Stimulated activated CD4-positive, alpha-beta T cell treated with anti-CD3 and anti-CD28 coated beads, Interleukin-1b, Interleukin-23, amount 100 ng/mL, for 24 hours (primary cell): ENCODE data around the gene KLC1.
"Not testable (repeated sequence)": the region's sequence is repeated elsewhere in the genome, so short reads cannot be mapped to it uniquely, and the experiment has no call there.

Experiments
- DNase-seq, 4 experiments: peaks; one replicate each; pipeline ENCODE4 v3.0.0-alpha.2; 2020; ENCODE audit warnings: low read depth in 4 of 4, low spot score in 1 of 4

KLC1 gene

DNA sequence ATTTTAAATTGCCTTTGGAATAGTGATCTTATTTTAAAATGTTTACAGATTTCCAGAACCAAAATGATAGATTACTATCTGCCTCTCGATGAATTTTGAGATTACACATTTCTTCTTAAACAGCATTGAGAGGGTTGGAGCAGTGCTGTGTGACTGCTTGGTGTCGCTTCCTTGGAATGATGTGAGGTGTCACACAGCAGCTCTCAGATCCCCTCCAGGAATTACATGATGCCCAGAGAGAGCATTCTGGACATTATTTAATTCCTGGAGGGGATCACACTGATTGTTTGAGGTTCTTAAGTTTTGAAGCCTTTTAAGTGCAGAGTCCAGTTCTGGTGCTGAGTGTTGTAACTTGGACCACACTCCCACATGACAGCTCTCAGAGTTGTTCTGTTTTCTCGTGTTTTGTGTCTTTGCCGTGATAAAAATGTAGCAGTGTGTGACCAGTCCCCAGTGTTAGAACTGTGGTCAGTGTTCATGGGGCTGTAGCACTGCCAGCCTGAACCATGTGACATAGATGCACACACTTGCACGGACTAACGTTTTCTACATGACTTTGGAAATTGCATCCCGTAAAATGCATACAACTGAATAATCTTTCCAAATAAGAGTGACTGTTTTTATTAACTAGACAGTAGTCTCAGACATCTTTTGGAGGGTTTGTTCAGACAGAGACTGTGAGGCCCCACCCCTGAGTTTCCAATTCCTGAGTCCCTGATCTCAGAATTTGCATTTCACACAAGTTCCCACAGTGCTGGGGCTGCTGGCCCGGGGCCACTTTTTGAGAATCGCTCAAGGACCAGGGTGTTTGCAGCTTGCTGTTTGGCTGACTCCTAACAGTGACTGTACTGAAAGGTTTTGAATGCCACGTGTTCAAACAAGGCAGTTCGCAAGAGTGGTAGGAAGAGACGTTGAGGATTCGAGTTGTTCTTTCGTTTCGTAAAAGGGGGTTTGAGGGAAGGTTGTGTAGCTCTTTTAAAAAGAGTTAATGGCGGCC is 60.2 kb downstream of the KLC1 start:
- DNase-seq, result no peak

DNA sequence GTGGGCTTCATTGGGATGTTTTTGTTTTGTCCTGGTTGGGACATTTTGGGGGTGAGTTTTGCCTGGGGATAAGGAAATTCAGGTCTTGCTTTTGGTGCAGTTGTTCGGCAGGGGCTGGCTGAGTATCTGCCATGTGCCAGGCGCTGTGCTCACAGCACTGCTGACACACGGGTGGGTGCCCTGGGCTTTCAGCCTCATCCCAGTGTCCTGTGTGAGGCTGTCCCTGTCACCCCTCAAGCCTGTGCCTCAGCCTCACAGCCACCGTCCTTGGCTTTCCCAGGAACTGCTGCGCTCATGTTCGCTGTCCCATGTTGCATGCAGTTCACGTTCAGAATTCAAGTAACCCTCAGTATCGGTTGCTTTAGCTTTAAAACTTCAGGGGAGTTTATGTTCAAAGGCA is 61.3 kb downstream of the KLC1 start:
- DNase-seq, result no peak

DNA sequence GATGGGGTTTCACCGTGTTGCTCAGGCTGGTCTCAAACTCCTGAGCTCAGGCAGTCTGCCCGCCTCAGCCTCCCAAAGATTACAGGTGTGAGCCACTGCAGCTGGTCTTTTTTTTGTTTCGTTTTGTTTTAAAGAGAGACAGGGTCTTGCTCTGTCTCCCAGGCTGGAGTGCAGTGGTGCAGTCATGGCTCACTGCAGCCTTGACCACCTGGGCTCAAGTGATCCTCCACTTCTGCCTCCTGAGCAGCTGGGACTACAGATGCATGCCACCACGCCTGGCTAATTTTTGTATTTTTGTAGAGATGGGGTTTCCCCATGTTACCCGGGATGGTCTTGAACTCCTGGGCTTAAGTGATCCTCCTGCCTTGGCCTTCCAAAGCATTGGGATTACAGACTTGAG is 62.6 kb downstream of the KLC1 start:
- DNase-seq, result not testable (repeated sequence)

DNA sequence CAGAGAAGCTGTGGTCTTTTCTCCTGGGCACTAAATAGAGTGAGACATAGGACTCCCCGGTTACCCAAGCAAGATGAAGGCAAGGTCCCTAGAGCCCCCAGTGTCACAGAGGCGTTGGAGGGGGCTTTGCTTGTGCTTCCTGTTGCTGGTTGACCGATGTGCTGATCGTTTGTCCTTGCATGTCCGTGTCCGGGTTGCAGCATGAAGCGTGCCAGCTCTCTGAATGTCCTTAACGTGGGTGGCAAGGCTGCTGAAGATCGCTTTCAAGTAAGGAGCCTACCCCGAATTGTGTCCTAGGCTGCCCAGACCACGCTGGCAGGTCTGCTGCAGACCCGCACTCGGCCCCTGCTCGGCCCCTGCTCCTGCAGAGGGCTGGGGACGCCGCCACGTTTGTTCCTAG is 63.1 kb downstream of the KLC1 start:
- no peak for DNase-seq

DNA sequence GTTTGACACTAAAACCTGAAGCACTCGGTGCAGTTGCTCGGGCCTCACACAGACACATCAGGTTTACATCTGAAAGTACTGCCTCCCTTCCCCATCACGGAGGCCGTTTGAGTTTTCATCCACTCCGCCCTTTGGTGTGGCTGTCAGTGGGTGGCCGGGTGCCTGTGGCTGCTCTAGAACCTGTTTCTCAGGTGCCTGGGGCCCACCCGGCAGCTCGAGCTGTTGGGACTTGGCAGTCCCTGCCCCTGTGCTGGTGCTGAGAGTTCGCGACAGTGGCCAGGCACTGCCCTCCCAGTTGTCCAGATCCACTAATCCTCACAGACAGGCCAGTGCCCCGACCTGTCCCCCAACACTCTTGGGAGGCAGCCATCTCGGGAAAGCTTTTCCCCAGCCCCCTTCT is 63.9 kb downstream of the KLC1 start:
- no peak for DNase-seq

DNA sequence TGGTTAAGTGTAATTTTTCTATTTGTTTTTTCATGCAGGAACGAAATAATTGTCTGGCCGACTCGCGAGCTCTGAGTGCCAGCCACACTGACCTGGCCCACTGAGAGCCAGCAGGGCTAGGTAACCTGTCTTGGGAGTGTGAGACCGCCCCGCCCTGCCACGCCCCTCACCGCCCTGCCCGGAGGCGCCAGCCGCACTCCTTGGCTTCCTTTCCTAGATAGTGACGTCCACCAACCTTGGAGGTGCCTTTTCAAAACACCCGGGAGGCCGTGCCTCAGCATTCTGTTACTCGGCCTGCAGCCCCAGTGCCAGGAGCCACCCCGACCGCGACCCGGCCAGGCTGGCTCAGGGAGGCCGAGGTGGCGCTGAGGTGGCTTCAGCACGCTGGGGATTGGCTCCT is 64.5 kb downstream of the KLC1 start:
- no peak for DNase-seq

DNA sequence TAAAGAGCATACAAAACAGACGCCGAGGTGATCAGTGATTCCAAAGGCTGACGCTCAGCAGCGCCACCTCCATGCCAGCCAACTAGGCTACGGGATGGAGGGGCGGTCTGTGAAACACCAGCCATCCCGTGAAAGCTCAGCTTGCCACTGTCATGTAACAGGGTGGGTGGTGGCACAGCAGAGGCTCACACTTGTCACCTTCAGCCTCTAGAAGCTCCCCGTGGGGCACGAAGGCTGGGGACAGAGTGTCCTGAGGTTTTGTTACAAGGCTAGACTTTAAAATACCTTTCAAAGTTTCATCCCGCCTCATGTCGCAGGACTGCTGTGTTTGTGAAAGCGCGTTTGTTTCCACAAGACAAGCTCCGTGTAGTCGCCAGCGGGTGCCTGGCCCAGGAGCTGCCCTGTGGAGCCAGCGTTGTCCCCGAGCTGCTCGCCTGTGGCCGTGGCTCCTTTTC is 65.6 kb downstream of the KLC1 start:
- no peak for DNase-seq

DNA sequence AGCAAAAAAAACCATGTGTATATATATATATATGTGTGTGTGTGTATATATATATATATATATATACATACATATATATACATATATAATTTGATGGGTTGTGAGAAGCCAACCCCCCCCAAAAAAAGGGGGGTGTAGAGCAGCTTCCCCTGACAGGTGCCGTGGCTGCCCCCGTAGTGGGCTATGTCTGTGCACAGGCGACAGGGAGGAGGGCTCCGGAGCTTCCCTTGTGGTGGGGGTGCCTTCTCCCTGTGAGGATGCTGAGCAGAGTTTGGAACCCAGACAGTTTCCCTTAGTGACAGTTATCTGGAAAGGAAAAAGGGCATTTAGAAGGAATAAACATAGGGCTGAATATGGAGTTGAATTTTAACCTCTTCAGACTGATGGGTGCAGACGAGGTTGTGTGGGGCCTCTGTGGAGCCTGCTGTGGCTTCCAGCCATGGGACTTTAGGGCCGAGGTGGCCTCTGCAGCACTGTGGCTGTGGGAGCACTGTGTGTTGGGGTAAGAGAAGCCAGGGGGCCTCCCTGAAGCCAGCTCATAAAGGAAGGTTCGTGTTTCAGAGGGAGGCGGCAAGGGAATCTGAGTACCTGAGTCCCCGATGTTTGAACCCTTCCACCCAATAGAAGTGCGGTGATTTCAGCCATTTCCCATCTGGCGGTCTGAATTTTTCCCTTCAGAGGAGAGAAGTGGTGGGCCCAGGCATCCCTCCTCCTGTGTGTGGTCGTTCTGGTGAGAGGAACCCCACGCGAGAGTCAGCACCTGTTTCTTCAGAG is 66.5 kb downstream of the KLC1 start:
- DNase-seq, result no peak

DNA sequence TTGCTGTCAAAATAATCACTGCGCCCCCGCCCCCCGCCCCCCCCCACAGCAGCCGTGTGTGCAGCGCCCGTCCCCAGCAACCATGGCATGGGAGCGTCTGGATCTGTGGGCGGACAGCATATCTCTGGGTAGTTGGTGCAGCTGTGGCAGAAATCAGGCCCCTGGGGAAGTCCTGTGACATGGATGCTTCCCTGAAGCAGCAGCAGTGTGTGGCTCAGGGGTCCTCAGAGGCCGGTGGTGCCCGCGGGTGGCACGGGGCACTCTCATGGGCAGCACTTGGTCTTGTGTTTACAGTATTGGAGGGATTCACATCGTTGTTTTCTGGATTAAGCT is 67.0 kb downstream of the KLC1 start:
- DNase-seq, result no peak

DNA sequence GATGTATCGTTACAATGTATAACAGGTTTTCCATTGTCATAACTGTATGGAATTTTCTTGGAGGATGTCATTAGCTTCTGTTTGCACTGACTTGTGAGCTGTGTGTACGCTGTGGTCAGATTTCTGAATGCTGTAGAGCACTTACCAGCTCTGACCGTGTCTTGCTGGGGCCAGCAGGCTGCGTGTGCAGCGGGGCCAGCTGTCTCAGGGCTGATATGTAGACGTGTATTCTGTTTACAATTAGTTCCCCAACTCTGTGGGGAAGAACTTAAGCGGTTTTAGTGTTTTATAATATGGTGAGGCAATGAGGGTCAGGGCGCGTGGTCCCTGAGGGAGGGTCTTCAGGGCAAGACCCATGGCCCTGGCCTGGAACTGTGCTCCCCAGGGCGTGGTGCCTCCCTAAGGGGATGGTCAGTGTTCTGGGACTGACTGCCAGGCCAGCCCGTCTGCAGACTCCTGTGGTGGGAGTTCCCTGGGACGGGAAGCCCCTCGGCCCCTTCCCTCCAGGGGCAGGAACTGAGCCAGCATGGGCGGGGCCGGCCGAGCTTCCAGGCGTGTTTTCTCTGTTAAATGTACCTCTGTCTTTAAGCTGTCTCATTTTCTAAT is 67.6 kb downstream of the KLC1 start:
- DNase-seq, result no peak

DNA sequence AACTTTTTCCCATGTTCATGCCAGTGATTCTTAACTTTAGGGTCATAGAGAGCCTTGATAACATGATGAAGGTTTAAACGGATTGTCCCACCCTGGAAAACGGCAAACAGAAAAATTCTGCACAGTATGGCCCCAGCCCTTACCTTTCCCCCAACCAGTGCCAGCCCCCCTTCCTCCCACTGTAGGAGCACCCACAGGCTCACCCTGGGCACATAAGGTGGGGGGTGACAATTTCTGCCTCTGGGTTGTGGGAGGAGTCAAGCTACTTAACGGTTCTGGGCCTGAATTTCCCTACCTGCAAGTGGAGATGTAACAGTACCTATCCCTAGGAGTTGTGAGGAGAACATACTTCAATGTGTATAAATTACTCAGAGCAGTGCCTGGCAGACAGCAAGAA is 68.2 kb downstream of the KLC1 start:
- no peak for DNase-seq

DNA sequence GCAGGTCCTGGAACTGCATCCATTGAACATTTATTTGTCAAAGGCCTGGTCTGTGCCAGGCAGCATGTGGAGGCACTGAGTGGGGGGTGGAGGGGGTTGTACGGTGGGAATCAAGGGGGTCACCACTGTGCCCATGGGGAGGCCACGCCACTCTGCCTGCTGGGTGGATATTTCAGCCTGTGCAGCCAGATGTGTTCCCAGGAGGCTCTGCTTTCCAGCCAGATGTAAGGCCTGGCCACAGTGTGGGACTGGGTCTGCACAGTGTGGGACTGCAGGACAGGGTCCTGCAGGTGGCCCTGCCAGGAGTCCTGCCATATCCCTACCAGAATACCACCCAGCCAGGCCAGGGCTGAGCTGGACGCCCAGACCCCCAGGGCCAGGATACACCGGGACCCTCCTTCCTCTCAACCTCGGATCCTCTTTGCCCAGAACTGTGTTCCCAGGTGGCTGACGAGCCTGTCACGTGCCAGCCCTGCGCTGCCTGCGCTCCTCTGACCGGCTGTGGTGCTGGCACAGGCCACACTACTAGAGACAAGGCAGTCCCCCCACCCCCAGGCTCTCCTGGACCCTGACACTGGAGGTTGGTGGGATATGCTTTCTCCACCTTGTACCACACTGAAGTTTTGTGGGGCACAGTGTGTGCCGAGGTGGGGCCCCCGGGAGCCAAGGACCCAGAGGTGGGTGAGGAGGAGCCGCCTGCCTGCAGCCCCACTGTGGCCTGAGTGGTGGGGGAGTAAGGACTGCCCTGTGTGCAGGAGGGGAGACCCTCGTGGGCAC is 68.8 kb downstream of the KLC1 start:
- no peak for DNase-seq

DNA sequence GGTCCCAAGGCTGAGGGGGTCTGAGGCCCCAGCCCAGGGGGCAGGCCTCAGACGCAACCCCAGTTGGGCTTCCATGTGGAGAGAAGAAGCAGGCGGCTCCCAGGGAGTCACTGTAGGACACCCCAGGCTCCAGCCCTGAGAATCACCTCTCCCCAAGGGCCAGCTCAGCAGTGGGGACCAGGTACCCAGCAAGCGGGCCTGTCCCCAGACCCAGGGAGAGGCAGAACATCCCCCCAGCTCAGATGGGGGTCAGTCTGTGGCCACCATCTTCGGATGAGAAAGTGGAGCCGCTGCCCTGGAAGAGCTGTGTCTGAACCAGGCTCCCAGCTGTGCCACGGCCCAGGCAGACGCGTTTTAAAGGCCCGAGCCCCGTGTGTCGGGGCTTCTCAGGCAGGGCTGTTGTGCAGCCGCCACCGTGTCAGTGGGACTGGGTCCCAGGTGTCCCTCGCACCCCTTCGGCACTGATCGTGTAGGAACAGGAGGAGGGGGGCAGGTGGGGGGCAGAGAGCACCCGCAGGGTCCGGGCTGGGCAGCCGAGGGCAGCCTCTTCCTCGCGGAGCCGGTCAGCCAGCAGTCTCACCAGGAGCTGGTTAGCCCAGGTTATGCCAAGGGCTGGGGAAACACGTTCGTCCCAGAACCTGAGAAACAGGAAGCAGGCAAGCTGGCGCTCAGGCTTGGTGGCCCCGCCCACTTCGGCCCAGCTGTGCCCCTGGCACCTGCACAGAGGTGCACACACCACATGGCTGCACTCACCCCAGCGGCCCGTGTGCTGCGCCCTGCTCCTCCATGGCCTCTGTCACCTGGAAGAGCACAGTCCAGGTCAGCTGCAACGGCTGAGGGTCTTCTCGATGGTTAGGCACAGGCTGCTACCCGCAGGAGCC is 69.6 kb downstream of the KLC1 start:
- DNase-seq, result no peak

DNA sequence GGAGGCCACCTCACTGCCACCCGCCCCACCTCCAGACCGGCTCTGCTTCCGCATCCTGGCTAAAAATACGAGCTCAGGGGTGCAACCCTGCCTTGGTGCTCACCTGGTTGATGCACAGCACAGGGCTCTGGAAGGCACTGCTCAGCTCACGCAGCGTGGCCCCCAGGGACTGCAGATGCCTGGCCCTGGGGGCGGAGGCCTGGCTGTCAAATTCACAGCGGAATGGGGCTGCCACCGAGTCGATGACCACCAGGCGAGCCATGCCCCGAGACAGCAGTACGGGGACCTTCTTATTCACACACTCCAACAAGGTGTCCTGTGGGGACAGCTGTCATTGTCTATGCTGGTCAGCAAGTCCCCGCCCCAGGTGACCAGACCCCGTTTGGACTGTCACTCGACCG is 70.2 kb downstream of the KLC1 start:
- DNase-seq, result no peak

DNA sequence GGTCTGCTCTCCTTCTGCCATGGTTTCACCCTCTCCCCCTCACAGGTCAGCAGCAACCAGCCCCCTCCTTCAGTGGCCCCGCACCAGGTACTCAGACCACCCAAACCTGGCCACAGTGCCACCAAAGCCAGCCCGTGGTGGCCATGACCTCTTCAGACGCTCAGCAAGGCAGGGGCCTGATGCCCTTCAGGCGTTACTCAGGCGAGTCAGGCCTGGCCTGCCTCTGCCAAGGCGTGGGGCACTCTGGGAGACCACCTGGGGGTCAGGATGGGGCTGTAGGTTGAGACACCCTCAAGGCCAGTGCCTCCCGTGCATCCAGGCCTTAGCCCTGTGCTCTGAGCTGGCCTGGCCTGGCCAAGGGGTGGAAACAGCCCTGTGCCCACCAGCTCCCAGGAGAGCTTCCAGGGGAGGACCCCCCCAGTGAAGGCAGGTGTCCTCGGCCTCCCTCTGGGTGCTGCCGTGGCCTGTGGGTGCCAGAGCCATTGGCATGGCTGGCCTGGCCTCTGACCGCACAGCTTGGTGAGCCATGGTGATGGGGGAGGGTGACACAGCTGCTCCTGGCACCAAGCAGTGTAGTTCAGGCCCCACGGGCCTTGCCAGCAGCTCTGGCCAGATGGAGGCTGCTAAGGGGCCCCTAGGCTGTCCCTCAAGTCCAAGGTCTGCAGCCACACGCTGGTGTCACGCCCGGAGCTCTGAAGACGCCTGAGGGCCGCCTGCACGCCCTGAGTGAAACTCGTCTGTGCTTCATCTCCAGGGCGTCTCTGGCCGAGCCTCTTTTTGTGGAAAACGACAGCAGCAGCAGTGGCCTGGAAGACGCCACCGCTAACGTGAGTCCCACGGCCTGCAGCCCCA is 71.1 kb downstream of the KLC1 start:
- no peak for DNase-seq

DNA sequence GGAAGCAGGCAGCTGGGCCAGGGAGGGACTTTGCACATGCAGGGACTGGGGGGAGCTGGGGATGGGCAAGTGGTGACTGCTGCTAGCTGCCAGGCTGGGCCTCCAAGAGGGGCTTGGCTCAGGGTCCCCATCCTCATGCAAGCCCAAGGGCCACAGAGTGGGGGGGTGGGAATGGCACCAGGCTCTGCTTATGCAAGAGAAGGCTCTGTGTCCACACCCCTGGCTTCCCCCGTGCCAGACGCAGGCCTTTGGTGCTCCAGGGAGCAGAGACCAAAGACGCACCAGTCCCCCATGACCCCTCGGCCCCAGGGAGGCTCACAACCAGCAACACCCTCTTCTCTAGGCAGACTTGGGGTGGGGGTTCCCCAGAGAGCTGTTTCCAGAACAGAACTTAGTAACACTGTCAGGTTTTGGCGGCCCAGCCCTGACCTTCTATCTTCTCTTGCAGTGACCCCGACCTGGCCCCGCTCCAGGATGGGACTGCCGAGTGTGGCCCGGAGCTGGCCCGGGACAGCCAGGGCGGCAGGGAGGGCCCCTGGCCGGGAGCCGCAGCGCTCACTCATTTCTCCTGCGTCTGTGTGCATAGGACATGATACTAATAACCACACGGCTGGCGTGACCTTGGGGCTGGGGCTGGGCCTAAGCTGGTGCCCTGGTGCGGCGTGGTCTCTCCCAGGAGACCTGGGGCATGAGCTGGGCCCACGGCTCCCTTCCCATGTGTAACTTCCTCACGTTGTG is 71.9 kb downstream of the KLC1 start:
- DNase-seq, result no peak

DNA sequence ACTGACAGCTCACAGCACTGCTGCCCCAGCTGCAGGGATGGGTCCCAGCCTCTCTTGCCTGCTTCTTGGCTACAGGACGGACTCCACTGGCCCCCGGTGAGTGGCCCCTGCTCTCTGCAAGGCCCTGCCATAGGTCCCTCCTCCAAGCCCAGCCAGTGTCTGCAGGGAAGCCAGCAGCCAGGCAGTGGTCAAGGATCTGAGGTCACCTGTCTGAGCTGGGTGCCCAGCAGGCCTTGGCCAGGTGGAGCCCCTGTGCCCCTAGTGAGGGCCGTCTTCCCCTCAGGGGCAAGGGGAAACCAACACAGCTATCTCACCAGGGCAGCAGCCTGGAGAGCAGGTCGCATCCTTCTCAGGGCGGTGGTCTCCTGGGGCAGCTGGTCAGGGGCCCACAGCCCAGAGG is 73.1 kb downstream of the KLC1 start:
- no peak for DNase-seq
